ENCODE data around the gene SYT11. TPM values are rescaled to one million over a fixed set of nuclear protein-coding genes. Genes with fewer than 3 reads are reported as not detected.

The SYT11 gene
- total and polyA plus RNA-seq, 10 of the 15 experiments (the other 5 are each of a cell fraction or from before 2014, with no cell fraction given) = 7.7 to 21.2 (median 13.5) TPM

DNA sequence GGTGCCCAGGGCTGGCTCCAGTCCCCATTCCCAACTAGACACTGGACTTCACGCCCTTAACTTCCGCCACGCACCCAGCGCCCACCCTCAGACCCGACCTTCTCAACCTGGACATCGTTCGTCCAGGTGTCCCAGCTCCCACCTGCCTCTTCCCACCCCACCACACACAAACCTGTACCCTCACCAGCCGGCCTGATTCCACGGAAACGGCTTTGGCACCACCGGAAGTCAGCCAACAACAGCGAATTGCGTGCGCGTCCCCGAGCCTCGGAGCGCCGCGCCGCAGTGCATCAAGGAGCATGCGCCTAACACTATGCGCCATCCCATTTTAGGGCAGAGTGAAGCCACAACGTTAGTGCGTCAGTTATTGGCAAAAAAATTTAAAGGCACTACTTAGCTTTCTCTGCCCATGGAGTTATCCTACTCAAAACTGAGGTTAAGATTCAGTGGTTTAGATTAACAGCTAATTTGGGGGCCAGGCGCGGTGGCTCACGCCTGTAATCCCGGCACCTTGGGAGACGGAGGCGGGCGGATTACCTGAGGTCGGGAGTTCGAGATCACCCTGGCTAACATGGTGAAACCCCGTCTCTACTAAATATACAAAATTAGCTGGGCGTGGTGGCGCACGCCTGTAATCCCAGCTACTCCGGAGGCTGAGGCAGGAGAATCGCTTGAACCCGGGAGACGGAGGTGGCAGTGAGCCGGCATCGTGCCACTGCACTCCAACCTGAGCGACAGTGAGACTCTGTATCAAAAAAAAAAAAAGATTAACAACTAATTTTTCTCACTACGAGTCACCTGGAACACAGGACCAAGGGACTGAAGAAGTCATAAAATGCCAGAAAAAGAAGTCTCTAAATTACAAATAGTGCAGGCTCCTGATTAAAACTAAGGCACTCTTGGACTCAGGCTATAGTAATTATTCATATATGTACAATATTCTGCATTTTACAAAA is 2.1 kb upstream of the SYT11 start, which contains the start of gene GON4L (continued):
- TF ChIP-seq TBL1XR1 (IDR thresholded peaks at IDR 0.05; ENCODE audit: low read depth, low read length) (0 out of 2 replicates have a peak, but pooled peaks have one; percentile 26), PBX3 (IDR thresholded peaks at IDR 0.05; ENCODE audit: insufficient replicate concordance, low read depth, low read length) (no peak), CBX5 (IDR thresholded peaks at IDR 0.05; ENCODE audit: low read depth) (no peak), CUX1 (IDR thresholded peaks at IDR 0.05; ENCODE audit: insufficient replicate concordance, low read depth, low read length) (no peak), NKRF (conservative IDR thresholded peaks at IDR 0.05) (peak; percentile 66), POLR2A (IDR thresholded peaks at IDR 0.05; ENCODE audit: low read depth, low read length) (peak; percentile 98), NBN (IDR thresholded peaks at IDR 0.05) (peak; percentile 82; the same call in 1 of the 2 replicates), STAT3 (IDR thresholded peaks at IDR 0.05; ENCODE audit: low read depth, low read length) (no peak), SP1 (IDR thresholded peaks at IDR 0.05; ENCODE audit: low read depth, low read length) (peak; percentile 53)
- TF ChIP-seq, protein P1, sequence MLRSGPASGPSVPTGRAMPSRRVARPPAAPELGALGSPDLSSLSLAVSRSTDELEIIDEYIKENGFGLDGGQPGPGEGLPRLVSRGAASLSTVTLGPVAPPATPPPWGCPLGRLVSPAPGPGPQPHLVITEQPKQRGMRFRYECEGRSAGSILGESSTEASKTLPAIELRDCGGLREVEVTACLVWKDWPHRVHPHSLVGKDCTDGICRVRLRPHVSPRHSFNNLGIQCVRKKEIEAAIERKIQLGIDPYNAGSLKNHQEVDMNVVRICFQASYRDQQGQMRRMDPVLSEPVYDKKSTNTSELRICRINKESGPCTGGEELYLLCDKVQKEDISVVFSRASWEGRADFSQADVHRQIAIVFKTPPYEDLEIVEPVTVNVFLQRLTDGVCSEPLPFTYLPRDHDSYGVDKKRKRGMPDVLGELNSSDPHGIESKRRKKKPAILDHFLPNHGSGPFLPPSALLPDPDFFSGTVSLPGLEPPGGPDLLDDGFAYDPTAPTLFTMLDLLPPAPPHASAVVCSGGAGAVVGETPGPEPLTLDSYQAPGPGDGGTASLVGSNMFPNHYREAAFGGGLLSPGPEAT (IDR thresholded peaks at IDR 0.05; ENCODE audit: low read depth) = peak; percentile 98
- TF ChIP-seq, protein P2, sequence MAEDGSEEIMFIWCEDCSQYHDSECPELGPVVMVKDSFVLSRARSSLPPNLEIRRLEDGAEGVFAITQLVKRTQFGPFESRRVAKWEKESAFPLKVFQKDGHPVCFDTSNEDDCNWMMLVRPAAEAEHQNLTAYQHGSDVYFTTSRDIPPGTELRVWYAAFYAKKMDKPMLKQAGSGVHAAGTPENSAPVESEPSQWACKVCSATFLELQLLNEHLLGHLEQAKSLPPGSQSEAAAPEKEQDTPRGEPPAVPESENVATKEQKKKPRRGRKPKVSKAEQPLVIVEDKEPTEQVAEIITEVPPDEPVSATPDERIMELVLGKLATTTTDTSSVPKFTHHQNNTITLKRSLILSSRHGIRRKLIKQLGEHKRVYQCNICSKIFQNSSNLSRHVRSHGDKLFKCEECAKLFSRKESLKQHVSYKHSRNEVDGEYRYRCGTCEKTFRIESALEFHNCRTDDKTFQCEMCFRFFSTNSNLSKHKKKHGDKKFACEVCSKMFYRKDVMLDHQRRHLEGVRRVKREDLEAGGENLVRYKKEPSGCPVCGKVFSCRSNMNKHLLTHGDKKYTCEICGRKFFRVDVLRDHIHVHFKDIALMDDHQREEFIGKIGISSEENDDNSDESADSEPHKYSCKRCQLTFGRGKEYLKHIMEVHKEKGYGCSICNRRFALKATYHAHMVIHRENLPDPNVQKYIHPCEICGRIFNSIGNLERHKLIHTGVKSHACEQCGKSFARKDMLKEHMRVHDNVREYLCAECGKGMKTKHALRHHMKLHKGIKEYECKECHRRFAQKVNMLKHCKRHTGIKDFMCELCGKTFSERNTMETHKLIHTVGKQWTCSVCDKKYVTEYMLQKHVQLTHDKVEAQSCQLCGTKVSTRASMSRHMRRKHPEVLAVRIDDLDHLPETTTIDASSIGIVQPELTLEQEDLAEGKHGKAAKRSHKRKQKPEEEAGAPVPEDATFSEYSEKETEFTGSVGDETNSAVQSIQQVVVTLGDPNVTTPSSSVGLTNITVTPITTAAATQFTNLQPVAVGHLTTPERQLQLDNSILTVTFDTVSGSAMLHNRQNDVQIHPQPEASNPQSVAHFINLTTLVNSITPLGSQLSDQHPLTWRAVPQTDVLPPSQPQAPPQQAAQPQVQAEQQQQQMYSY (CRISPR knock-in tag; IDR thresholded peaks at IDR 0.05) = no peak

Data from GM12878 (cell line).